Activated effector memory CD4-positive, alpha-beta T cell treated with Interleukin-2 at 50 U/mL for 16 hours (primary cell): Measurements from ENCODE around the gene CD69.
A peak's percentile ranks its signal among the peaks of the same experiment; 100 is the strongest.

ENCODE experiments used
- DNase-seq: peaks from one replicate; pipeline ENCODE4 v3.0.0-alpha.2; 2020

The CD69 gene

GRCh38 chr12:9760699-9761418 lies at the start of gene CD69:
TSS of gene CD69 (minus strand) at chr12:9760901. CDS start at chr12:9760820, 81 bp downstream.
- peak; percentile 54 for DNase-seq

- DNase-seq: no peak
Observed at GRCh38 chr12:9809866-9810265, 49.2 kb upstream of the CD69 start.

DNA sequence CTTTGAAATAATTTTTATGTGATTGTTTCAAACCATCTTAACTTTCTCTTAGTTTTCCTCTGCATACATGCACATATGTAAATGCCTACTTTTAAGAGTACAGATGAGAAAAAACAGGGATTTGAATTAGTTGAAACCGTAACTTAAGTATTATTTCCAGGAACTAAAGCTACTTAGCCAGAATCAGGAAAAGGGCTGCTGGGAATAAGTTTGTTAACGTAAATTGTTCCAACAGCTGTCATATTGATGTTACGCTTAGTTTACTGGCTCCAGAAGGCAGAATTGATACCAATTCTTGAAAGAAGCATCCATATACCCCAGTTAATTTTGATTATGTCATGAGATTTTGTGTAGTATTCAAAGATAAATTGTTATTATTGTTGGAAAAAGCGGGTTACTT lies 48.6 kb upstream of the CD69 start:
- no peak for DNase-seq

DNA sequence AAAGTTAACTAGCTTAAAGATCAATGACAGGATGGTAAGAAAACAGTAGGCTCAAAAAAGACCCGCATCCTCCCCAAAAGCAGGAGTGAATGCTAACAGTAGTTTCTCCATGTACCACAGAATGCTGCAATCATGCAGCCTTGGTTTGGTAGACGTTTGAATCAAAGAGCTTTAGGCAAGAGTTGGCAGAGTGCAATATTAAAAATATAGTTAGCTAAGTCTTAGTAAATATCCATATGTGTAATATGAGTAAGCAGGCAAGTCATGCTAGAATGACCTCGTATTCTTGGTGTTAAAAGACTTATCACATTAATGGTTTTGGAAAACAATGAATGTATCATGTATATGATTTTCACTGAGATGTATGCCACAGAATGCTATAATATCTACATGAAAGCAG lies 47.8 kb upstream of the CD69 start:
- no peak for DNase-seq

DNA sequence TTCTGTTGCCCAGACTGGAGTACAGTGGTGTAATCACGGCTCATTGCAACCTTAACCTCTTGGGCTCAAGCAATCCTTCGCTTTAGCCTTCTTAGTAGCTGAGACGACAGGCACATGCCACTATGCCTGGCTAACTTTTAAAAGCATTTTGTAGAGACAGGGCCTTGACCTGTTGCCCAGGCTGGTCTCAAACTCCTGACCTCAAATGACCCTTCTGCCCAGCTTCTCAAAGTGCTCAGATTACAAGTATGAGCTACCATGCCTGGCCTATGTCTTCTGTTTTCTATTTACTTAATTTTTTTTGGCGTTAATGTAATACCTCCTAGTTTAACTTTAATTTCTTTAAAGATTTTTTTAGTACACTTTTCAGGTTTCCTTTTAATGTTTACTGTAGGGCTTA lies 46.0 kb upstream of the CD69 start:
- DNase-seq: no peak

DNA sequence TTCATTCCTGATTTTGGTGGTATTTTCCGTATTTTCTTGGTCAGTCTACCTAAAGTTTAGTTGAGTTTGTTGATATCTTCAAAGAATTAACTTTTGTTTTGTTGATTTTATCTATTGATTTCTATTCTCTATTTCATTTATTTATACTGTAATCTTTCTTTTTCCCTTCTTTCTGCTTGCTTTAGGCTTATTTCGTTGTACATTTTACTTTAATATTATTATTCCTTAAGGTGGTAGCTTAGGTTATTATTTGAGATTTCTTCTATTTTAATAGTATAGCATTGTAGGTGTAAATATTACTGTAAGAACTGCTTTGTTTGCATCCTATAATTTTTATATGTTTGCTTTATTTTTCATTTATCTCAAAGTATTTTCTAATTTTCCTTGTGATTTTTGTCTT lies 45.2 kb upstream of the CD69 start:
- DNase-seq: no peak

GRCh38 chr12:9799961-9800360 lies 39.3 kb upstream of the CD69 start:
- DNase-seq: no peak

- DNase-seq: peak; percentile 45
Observed at GRCh38 chr12:9797722-9798619, 37.3 kb upstream of the CD69 start.

DNA sequence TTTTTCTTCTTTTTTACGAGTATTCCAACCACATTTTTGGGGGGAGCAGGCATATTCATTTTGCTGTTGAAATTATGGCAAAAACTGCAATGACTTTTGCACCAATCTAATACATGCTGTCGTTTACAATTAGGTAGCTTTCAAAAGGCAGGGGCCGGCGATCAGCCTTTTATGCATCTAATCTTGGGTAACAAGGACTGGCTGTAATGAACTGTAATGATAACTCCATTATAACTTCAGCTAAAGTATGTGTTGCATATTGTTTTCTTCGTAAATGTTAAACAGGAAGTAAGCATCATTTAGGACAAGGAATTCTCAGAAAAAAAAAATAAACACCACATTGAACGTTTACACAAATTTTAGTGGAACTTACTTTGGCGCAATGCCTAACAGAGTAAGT lies 36.3 kb upstream of the CD69 start:
- no peak for DNase-seq

- no peak for DNase-seq
Observed at GRCh38 chr12:9796346-9796745, 35.6 kb upstream of the CD69 start.

DNA sequence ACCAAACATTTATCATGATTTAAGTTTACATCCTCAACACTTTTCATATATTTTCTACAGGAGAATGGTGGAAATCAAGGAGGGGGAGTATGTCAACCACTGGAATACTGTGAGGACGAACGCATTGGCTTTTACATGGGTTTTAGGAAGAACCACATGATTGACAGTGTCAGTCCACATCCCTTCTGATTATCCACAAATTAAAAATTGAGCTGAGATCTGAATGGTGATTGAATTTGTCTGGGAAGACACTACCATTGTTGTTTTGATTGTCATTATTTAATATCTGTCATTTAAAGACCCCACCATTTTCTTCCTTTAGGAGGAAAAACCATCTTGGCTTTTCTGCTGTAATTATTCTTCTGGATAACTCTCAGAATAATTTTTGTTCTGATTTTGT lies 35.2 kb upstream of the CD69 start:
- no peak for DNase-seq

- no peak for DNase-seq
Observed at GRCh38 chr12:9794484-9795093, 33.9 kb upstream of the CD69 start.

- DNase-seq: no peak
Observed at GRCh38 chr12:9793779-9794395, 33.2 kb upstream of the CD69 start.

GRCh38 chr12:9792961-9793617 lies 32.4 kb upstream of the CD69 start:
- DNase-seq: no peak

GRCh38 chr12:9792185-9792900 lies 31.6 kb upstream of the CD69 start:
- no peak for DNase-seq

DNA sequence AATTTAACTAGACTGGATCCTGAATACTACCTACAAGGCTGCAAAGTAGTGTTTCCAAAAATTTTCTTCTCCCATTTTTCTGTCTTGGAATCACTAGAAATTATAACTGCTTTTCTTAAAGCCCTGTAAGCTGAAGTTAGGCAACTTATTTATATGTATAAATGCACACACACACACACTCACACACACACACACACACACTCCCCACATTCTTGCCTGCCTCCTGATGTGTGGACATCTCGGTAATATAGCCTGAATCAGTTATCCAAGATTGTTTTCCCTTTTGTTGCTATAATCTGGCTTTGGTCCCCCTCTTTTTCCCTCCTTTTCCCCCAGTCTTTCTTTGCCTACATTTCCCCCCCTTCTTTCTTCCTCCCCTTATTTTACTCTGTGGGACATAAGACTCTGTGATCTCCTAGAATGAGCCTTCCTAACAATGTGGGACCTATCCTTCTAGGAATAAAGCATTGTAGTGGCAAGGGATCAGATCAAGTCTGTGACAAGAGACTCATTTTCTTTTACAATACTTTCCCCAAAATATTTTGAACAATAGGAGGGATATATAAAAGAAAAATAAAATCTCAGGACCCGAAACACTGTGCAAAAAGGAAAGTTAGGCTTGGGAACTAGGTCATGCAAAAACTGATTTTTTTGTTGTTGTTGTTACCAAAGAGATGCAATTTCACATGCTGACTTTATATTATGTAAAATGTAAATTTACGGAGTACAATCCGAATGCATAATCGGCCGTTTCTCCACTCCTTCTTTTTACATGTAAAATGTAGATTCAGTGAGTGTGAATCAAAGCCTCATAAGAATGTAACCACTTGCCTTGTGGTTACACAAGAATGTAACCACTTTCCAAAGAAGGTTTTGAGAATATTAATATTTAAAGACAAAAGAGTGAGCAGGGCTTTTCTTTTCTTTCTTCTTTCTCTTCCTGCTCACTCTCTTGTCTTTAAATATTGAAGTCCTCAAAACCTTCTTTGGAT lies 26.3 kb upstream of the CD69 start:
- DNase-seq: no peak

DNA sequence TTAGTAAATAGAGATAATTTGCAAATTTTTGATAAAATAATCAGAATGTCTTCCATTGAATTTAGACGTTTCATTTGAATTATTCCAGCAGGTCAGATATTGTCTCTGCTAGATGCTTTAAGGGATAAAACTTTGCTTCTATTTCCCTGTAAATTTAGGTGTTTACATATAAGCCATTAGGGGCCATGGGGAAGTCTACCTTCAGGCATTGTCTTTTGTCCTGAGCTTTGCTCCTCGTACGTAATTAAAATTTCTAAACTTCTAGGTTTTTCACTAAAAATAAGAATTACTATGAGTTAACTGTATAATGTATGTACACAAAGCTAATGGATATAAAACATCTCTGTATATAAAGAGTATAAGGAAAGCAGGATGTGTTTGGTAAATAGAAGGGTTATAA lies 24.1 kb upstream of the CD69 start:
- DNase-seq: no peak

DNA sequence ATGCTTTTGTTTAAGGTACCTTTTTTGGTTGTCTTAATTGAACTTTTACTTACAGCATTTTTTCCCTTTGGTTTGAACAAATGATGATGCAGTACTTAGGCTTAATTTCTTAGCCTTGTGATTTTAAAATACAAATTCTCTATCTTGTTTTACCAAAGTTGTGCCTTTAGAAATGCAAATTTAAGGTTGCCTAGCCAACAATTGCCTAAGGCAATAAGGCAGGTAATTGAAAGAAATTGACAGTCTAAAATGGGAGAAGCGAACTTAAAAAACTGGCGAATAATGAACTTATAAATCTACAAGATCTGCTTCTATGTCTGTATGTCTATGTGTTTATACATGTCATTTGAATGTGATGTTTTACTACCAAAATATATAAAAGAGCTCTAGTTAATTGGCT lies 23.6 kb upstream of the CD69 start:
- DNase-seq: no peak

GRCh38 chr12:9782547-9783382 lies 22.1 kb upstream of the CD69 start:
- no peak for DNase-seq

GRCh38 chr12:9781360-9781759 lies 20.7 kb upstream of the CD69 start:
- DNase-seq: no peak
